HT1080 (cell line): Measurements from ENCODE around the gene TTF2. TPM values are rescaled to one million over a fixed set of nuclear protein-coding genes. Genes with fewer than 3 reads are reported as not detected.
"Not testable (repeated sequence)": the region's sequence is repeated elsewhere in the genome, so short reads cannot be mapped to it uniquely, and the experiment has no call there.

Experiments used
- DNase-seq: peaks from one replicate; pipeline ENCODE4 v3.0.0-alpha.2; 2015; ENCODE audit warnings: low read depth
- total RNA-seq: library from RNA; depleted of rRNA; stranded (reverse); fragments of >200 nt; shearing (Covaris generic); gene quantifications from 2 replicates; pipeline ENCODE4 v1.2.3, GENCODE V29; 2014

The TTF2 gene
- total RNA-seq, 1 experiment from 2014 or later = 24.0 TPM

GRCh38 chr1:117092594-117092993, 32.5 kb downstream of the TTF2 start:
- peak; percentile 11 for DNase-seq

- peak; percentile 97 for DNase-seq
Measured at GRCh38 chr1:117093091-117093534, 33.0 kb downstream of the TTF2 start.

GRCh38 chr1:117093870-117094621, 33.9 kb downstream of the TTF2 start:
- peak; percentile 83 for DNase-seq

GRCh38 chr1:117094841-117095604, 34.9 kb downstream of the TTF2 start:
- no peak for DNase-seq

- no peak for DNase-seq
Measured at GRCh38 chr1:117096951-117097408, 36.9 kb downstream of the TTF2 start.

- DNase-seq = no peak
Measured at GRCh38 chr1:117097443-117097842, 37.3 kb downstream of the TTF2 start.

- DNase-seq = no peak
Measured at GRCh38 chr1:117098287-117098890, 38.3 kb downstream of the TTF2 start.

- no peak for DNase-seq
Measured at GRCh38 chr1:117101334-117101733, 41.2 kb downstream of the TTF2 start.

- not testable (repeated sequence) for DNase-seq
Measured at GRCh38 chr1:117101858-117102257, 41.7 kb downstream of the TTF2 start.

GRCh38 chr1:117104986-117105385, 44.9 kb downstream of the TTF2 start:
- DNase-seq = no peak

GRCh38 chr1:117105722-117106121, 45.6 kb downstream of the TTF2 start:
- DNase-seq = no peak

GRCh38 chr1:117106478-117106877, 46.4 kb downstream of the TTF2 start:
- peak; percentile 16 for DNase-seq

- DNase-seq = no peak
Measured at GRCh38 chr1:117107364-117107763, 47.2 kb downstream of the TTF2 start.

- DNase-seq = peak; percentile 76
Measured at GRCh38 chr1:117110774-117111173, 50.6 kb downstream of the TTF2 start.

GRCh38 chr1:117112047-117112717, 52.1 kb downstream of the TTF2 start:
- no peak for DNase-seq

- DNase-seq = no peak
Measured at GRCh38 chr1:117113199-117113598, 53.1 kb downstream of the TTF2 start.

- DNase-seq = no peak
Measured at GRCh38 chr1:117114877-117115276, 54.8 kb downstream of the TTF2 start.

- DNase-seq = no peak
Measured at GRCh38 chr1:117116090-117116783, 56.1 kb downstream of the TTF2 start.

- DNase-seq = no peak
Measured at GRCh38 chr1:117116784-117117130, 56.6 kb downstream of the TTF2 start.

GRCh38 chr1:117117697-117118096, 57.6 kb downstream of the TTF2 start:
- DNase-seq = no peak

GRCh38 chr1:117118137-117118536, 58.0 kb downstream of the TTF2 start:
- DNase-seq = no peak
